ENCODE data around the gene AGBL5. TPM values are rescaled to one million over a fixed set of nuclear protein-coding genes. Genes with fewer than 3 reads are reported as not detected.

The AGBL5 gene
- total RNA-seq, 2 experiments from 2014 or later, result 12.2 to 16.4 TPM

DNA sequence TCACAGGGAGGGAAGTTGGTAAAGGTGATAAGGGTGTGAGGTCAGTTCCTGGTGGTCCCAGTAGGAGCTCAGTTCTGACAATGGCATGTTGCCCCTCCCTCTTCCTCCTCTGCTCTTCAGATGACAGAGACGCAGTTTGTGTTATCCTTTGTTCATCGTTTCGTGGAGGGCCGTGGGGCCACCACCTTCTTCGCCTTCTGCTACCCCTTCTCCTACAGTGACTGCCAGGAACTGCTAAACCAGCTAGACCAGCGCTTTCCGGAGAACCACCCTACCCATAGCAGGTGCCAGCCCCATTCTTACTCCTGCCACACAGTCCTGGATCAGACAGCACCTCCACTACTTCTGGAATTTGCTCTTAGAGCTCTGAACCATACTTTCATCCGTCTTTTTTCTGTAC lies 2.3 kb downstream of the AGBL5 start:
- intact Hi-C loops (cut with micrococcal nuclease), result no loop called here

GRCh38 chr2:27054721-27055120 lies 3.3 kb downstream of the AGBL5 start:
- ATAC-seq (no peak), DNase-seq (no peak)
- Mint-ChIP-seq H3K4me3 (no peak overlapping the region), H3K4me1 (ENCODE audit: low read depth) (peaks cover 11% of the 10 kb centered on the region), H3K9me3 (no peaks in the 10 kb centered on the region), H3K36me3 (ENCODE audit: low read depth) (peaks cover 16% of the 10 kb centered on the region), H3K27ac (no peak overlapping the region), H3K27me3 (peaks cover 6% of the 10 kb centered on the region)
- TF ChIP-seq, protein P1, sequence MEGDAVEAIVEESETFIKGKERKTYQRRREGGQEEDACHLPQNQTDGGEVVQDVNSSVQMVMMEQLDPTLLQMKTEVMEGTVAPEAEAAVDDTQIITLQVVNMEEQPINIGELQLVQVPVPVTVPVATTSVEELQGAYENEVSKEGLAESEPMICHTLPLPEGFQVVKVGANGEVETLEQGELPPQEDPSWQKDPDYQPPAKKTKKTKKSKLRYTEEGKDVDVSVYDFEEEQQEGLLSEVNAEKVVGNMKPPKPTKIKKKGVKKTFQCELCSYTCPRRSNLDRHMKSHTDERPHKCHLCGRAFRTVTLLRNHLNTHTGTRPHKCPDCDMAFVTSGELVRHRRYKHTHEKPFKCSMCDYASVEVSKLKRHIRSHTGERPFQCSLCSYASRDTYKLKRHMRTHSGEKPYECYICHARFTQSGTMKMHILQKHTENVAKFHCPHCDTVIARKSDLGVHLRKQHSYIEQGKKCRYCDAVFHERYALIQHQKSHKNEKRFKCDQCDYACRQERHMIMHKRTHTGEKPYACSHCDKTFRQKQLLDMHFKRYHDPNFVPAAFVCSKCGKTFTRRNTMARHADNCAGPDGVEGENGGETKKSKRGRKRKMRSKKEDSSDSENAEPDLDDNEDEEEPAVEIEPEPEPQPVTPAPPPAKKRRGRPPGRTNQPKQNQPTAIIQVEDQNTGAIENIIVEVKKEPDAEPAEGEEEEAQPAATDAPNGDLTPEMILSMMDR (IDR thresholded peaks at IDR 0.05), result no peak
- CTCF ChIA-PET, result interaction anchor here (1.1 to 1.8 kb wide), 4 partner anchors 11 to 17 kb away, joined by 3 to 5 read pairs (median 3); partner anchors contain the start of gene OST4
- intact Hi-C loops (cut with micrococcal nuclease), result no loop called here
- POLR2A ChIA-PET, result interaction anchor here (0.6 to 2.1 kb wide), 7 partner anchors 8 to 158 kb away, joined by 3 to 8 read pairs (median 3); no protein-coding TSS in a partner anchor

More for the DNA sequence above, 2.3 kb downstream of the AGBL5 start:
- DNase-seq, result no peak
- TF ChIP-seq, protein P1 (IDR thresholded peaks at IDR 0.05), result no peak
- peaks cover 6% of the 10 kb centered on the region for H3K27me3 Mint-ChIP-seq
- ATAC-seq, result no peak
- H3K4me3 Mint-ChIP-seq, result no peak overlapping the region
- H3K4me1 Mint-ChIP-seq (ENCODE audit: low read depth), result peaks cover 15% of the 10 kb centered on the region
- POLR2A ChIA-PET, result interaction anchor here (1.1 to 2.3 kb wide), 7 partner anchors 9 to 31 kb away, joined by 3 to 8 read pairs (median 4); partner anchors contain the start of gene OST4
- CTCF ChIA-PET, result interaction anchor here (1.3 to 2.1 kb wide), 4 partner anchors 9 to 208 kb away, joined by 3 to 5 read pairs (median 4); partner anchors contain the start of gene OST4
- H3K27ac Mint-ChIP-seq, result no peak overlapping the region
- H3K9me3 Mint-ChIP-seq, result no peaks in the 10 kb centered on the region
- peaks cover 11% of the 10 kb centered on the region for H3K36me3 Mint-ChIP-seq (ENCODE audit: low read depth)

DNA sequence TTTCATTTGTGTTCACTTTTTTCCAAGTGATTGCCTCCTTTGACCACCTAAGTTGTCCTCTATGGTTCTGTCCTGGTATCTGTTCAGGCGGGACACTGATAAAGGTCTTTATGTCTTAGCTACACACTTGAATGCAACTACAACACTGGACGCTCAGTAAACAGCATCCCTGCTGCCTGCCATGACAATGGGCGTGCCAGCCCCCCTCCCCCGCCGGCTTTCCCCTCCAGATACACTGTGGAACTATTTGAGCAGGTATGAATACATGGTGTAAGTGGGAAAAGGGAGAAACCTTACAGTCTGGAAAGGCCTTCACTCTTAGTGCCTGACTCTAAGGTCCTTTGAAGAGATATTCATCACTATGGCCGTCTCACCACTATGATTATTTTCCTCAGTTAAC lies 5.7 kb downstream of the AGBL5 start:
- intact Hi-C loops (cut with micrococcal nuclease), result no loop called here
- no peaks in the 10 kb centered on the region for H3K27me3 Mint-ChIP-seq

GRCh38 chr2:27058210-27058609 lies 6.7 kb downstream of the AGBL5 start:
- intact Hi-C loops (cut with micrococcal nuclease), result no loop called here

More for the DNA sequence above, 5.7 kb downstream of the AGBL5 start:
- H3K27ac Mint-ChIP-seq, result no peak overlapping the region
- H3K36me3 Mint-ChIP-seq (ENCODE audit: low read depth), result peaks cover 8% of the 10 kb centered on the region
- no peak overlapping the region for H3K4me3 Mint-ChIP-seq
- CTCF ChIA-PET, result interaction anchor here (1.2 kb wide), 1 partner anchor 211 kb away, joined by 3 read pairs; no protein-coding TSS in a partner anchor
- no peaks in the 10 kb centered on the region for H3K9me3 Mint-ChIP-seq
- TF ChIP-seq, protein P1 (IDR thresholded peaks at IDR 0.05), result no peak
- ATAC-seq (no peak), DNase-seq (no peak)
- peaks cover 3% of the 10 kb centered on the region for H3K4me1 Mint-ChIP-seq (ENCODE audit: low read depth)
- POLR2A ChIA-PET, result interaction anchor here (1.2 to 1.7 kb wide), 3 partner anchors 9 to 17 kb away, joined by 4 to 7 read pairs (median 4); no protein-coding TSS in a partner anchor

More at GRCh38 chr2:27058210-27058609, 6.7 kb downstream of the AGBL5 start:
- Mint-ChIP-seq H3K4me3 (no peak overlapping the region), H3K27ac (no peak overlapping the region), H3K36me3 (ENCODE audit: low read depth) (peaks cover 14% of the 10 kb centered on the region), H3K4me1 (ENCODE audit: low read depth) (no peaks in the 10 kb centered on the region), H3K9me3 (no peaks in the 10 kb centered on the region), H3K27me3 (no peaks in the 10 kb centered on the region)
- DNase-seq (no peak), ATAC-seq (no peak)
- POLR2A ChIA-PET, result interaction anchor here (0.6 to 2.5 kb wide), 7 partner anchors 10 to 62 kb away, joined by 3 to 12 read pairs (median 3); no protein-coding TSS in a partner anchor
- TF ChIP-seq, protein P1 (IDR thresholded peaks at IDR 0.05), result no peak
- CTCF ChIA-PET, result interaction anchor here (1.1 kb wide), 1 partner anchor 16 kb away, joined by 3 read pairs; no protein-coding TSS in a partner anchor
